Stimulated activated CD8-positive, alpha-beta memory T cell treated with anti-CD3 and anti-CD28 coated beads, Interleukin-15, amount 100 ng/mL, for 48 hours (primary cell): ENCODE data around the gene SYT2.

Experiments used
- DNase-seq, 2 donors: peaks; one replicate each; pipeline ENCODE4 v3.0.0-alpha.2; 2020; ENCODE audit warnings: low read depth in 2 of 2

SYT2 gene

GRCh38 chr1:202704601-202705000, 5.7 kb downstream of the SYT2 start:
- DNase-seq = no peak

GRCh38 chr1:202703191-202703590, 7.1 kb downstream of the SYT2 start:
- no peak for DNase-seq

- no peak for DNase-seq
Measured at GRCh38 chr1:202702088-202702487, 8.2 kb downstream of the SYT2 start.

GRCh38 chr1:202701200-202701599, 9.1 kb downstream of the SYT2 start:
- DNase-seq = no peak

GRCh38 chr1:202700061-202700460, 10.2 kb downstream of the SYT2 start:
- no peak for DNase-seq

GRCh38 chr1:202698276-202698675, 12.0 kb downstream of the SYT2 start:
- no peak for DNase-seq

GRCh38 chr1:202697038-202697437, 13.2 kb downstream of the SYT2 start:
- DNase-seq = no peak

GRCh38 chr1:202694314-202694713, 15.9 kb downstream of the SYT2 start:
- DNase-seq = no peak

GRCh38 chr1:202692959-202693555, 17.2 kb downstream of the SYT2 start:
- peak; percentile 14 to 18 for DNase-seq

- no peak for DNase-seq
Measured at GRCh38 chr1:202691816-202692215, 18.4 kb downstream of the SYT2 start.

- DNase-seq = no peak
Measured at GRCh38 chr1:202689493-202690342, 20.5 kb downstream of the SYT2 start.

GRCh38 chr1:202689082-202689481, 21.2 kb downstream of the SYT2 start:
- no peak for DNase-seq

GRCh38 chr1:202688401-202688800, 21.9 kb downstream of the SYT2 start:
- no peak for DNase-seq

GRCh38 chr1:202687798-202688197, 22.5 kb downstream of the SYT2 start:
- DNase-seq = no peak

- no peak for DNase-seq
Measured at GRCh38 chr1:202687370-202687769, 22.9 kb downstream of the SYT2 start.

- no peak for DNase-seq
Measured at GRCh38 chr1:202685641-202686040, 24.6 kb downstream of the SYT2 start.

GRCh38 chr1:202684716-202685115, 25.5 kb downstream of the SYT2 start:
- no peak for DNase-seq

GRCh38 chr1:202683029-202683428, 27.2 kb downstream of the SYT2 start:
- DNase-seq = no peak

- no peak for DNase-seq
Measured at GRCh38 chr1:202682477-202682876, 27.8 kb downstream of the SYT2 start.

GRCh38 chr1:202681736-202682420, 28.4 kb downstream of the SYT2 start:
- DNase-seq = no peak

GRCh38 chr1:202680586-202681352, 29.5 kb downstream of the SYT2 start:
- DNase-seq = no peak
